IMR-90 (cell line): ENCODE results near the gene FBXO41. TPM values are rescaled to one million over a fixed set of nuclear protein-coding genes. Genes with fewer than 3 reads are reported as not detected.

Experiments
- ATAC-seq: fragments of 200-7000 bp; cut with Tn5 transposase; 2 replicates; pipeline ENCODE4 v1.9.1; 2020; ENCODE audit warnings: low read depth, mild to moderate bottlenecking, moderate library complexity
- BruUV-seq: library from RNA; stranded (reverse); fragments of 400-500 nt; replicated peaks from 2 replicates; lab custom pipeline; 2021; lab: Mats Ljungman, UMichigan
- CTCF ChIA-PET: fragments of 300-600 bp; formaldehyde crosslinking; extraction: SDS; loops from one replicate; lab custom pipeline; 2021; ENCODE audit warnings: antibody characterized with exemption; lab: Yijun Ruan, JAX
- POLR2A ChIA-PET: fragments of 300-600 bp; sonication (Branson Sonifier 250); formaldehyde crosslinking; loops from one replicate; lab custom pipeline; 2022; ENCODE audit warnings: antibody characterized with exemption; ENCODE audit not compliant: unreplicated experiment; lab: Charles Lee
- DNase-seq: peaks from one replicate; pipeline ENCODE4 v3.0.0; 2013
- H2AFZ ChIP-seq: replicated peaks from 2 replicates; pipeline ENCODE3; 2013; ENCODE audit warnings: low read length, mild to moderate bottlenecking; ENCODE audit not compliant: poor library complexity
- H2AK5ac ChIP-seq: 2 replicates; pipeline ENCODE4 v1.6.1; 2013; ENCODE audit warnings: low read depth, low read length, inconsistent platforms
- H2AK9ac ChIP-seq: replicated peaks from 2 replicates; pipeline ENCODE3; 2013; ENCODE audit warnings: mild to moderate bottlenecking, low read depth, low read length, moderate library complexity; ENCODE audit not compliant: poor library complexity
- H2BK120ac ChIP-seq: 2 replicates; pipeline ENCODE4 v1.6.1; 2013; ENCODE audit warnings: low read depth, low read length, inconsistent platforms
- H2BK15ac ChIP-seq: 3 replicates; pipeline ENCODE4 v1.6.1; 2013; ENCODE audit warnings: low read depth, low read length, inconsistent platforms
- H2BK20ac ChIP-seq: 2 replicates; pipeline ENCODE4 v1.6.1; 2013; ENCODE audit warnings: low read depth, mild to moderate bottlenecking, inconsistent platforms, low read length, moderate library complexity
- H2BK5ac ChIP-seq: 2 replicates; pipeline ENCODE4 v1.6.1; 2013; ENCODE audit warnings: mild to moderate bottlenecking, low read depth, low read length, inconsistent platforms; ENCODE audit not compliant: poor library complexity, severe bottlenecking
- H3K14ac ChIP-seq: replicated peaks from 2 replicates; pipeline ENCODE4 v1.6.1; 2013; ENCODE audit warnings: low read depth, low read length, inconsistent platforms
- H3K18ac ChIP-seq: 2 replicates; pipeline ENCODE4 v1.6.1; 2013; ENCODE audit warnings: low read depth, low read length, control low read depth
- H3K23ac ChIP-seq: 2 replicates; pipeline ENCODE4 v1.6.1; 2013; ENCODE audit warnings: low read depth, low read length, inconsistent platforms
- H3K27ac ChIP-seq: 2 replicates; pipeline ENCODE4 v1.5.1; 2013; ENCODE audit warnings: mild to moderate bottlenecking, control low read depth, low read length; ENCODE audit not compliant: insufficient read depth
- H3K27me3 ChIP-seq: 2 replicates; pipeline ENCODE4 v1.6.1; 2013; ENCODE audit warnings: low read length; ENCODE audit not compliant: control insufficient read depth, insufficient read depth
- H3K36me3 ChIP-seq: 2 replicates; pipeline ENCODE4 v1.6.1; 2013; ENCODE audit warnings: low read length, mixed read lengths; ENCODE audit not compliant: control insufficient read depth, insufficient read depth
- H3K4ac ChIP-seq: 2 replicates; pipeline ENCODE4 v1.6.1; 2013; ENCODE audit warnings: low read depth, low read length, inconsistent platforms
- H3K4me1 ChIP-seq: 2 replicates; pipeline ENCODE4 v1.6.1; 2013; ENCODE audit warnings: low read length, mixed read lengths; ENCODE audit not compliant: control insufficient read depth, insufficient read depth
- H3K4me2 ChIP-seq: 2 replicates; pipeline ENCODE4 v1.6.1; 2013; ENCODE audit warnings: low read depth, mild to moderate bottlenecking, control low read depth, low read length, moderate library complexity
- H3K4me3 ChIP-seq: 2 replicates; pipeline ENCODE4 v1.5.1; 2013; ENCODE audit warnings: low read depth, mild to moderate bottlenecking, control low read depth, low read length, moderate library complexity; ENCODE audit not compliant: insufficient read depth
- H3K56ac ChIP-seq: 2 replicates; pipeline ENCODE4 v1.6.1; 2013; ENCODE audit warnings: low read length, inconsistent platforms; ENCODE audit not compliant: insufficient read depth; ENCODE audit errors: extremely low read depth
- H3K79me1 ChIP-seq, 2 experiments: 2 replicates each; pipeline ENCODE4 v1.6.1; 2013; ENCODE audit warnings: low read length in 2 of 2, inconsistent platforms in 1 of 2, low read depth in 1 of 2
- H3K9ac ChIP-seq: 2 replicates; pipeline ENCODE4 v1.6.1; 2013; ENCODE audit warnings: low read depth, low read length, control low read depth
- H3K9me1 ChIP-seq: 2 replicates; pipeline ENCODE4 v1.6.1; 2013; ENCODE audit warnings: low read length, inconsistent platforms; ENCODE audit not compliant: insufficient read depth
- H3K9me3 ChIP-seq: 2 replicates; pipeline ENCODE4 v1.6.1; 2013; ENCODE audit warnings: low read length; ENCODE audit not compliant: control insufficient read depth, insufficient read depth
- H4K20me1 ChIP-seq: 2 replicates; pipeline ENCODE4 v1.6.1; 2013; ENCODE audit warnings: low read length, inconsistent platforms; ENCODE audit not compliant: insufficient read depth
- H4K5ac ChIP-seq: 2 replicates; pipeline ENCODE4 v1.6.1; 2013; ENCODE audit warnings: mild to moderate bottlenecking, low read depth, low read length, control low read depth
- H4K8ac ChIP-seq, 2 experiments: 2 replicates each; pipeline ENCODE4 v1.6.1; 2013; ENCODE audit warnings: low read depth in 2 of 2, low read length in 2 of 2, control low read depth in 1 of 2, inconsistent platforms in 1 of 2
- H4K91ac ChIP-seq: 2 replicates; pipeline ENCODE4 v1.6.1; 2013; ENCODE audit warnings: low read depth, low read length, inconsistent platforms; ENCODE audit not compliant: insufficient read depth
- BHLHE40 ChIP-seq: fragments of 150-350 bp; IDR thresholded peaks from 2 replicates; pipeline ENCODE4 v1.6.1; 2016; ENCODE audit warnings: mild to moderate bottlenecking, low read depth, low read length
- CEBPB ChIP-seq: IDR thresholded peaks from 2 replicates; pipeline ENCODE4 v1.6.1; 2012; ENCODE audit warnings: low read depth, low read length, improper control_type of control experiment
- CHD1 ChIP-seq: IDR thresholded peaks from 2 replicates; pipeline ENCODE4 v1.6.1; 2012; ENCODE audit warnings: low read depth, low read length, improper control_type of control experiment
- CTCF ChIP-seq: conservative IDR thresholded peaks from 2 replicates; pipeline ENCODE4 v1.5.1; 2012; ENCODE audit warnings: mild to moderate bottlenecking, low read depth, low read length, improper control_type of control experiment
- ELK1 ChIP-seq: fragments of 150-350 bp; IDR thresholded peaks from 2 replicates; pipeline ENCODE4 v1.6.1; 2016; ENCODE audit warnings: low read depth, mild to moderate bottlenecking, low read length, moderate library complexity, borderline replicate concordance
- FOS ChIP-seq: fragments of 150-350 bp; IDR thresholded peaks from 2 replicates; pipeline ENCODE4 v1.6.1; 2016; ENCODE audit warnings: low read depth, low read length
- MAFK ChIP-seq: IDR thresholded peaks from 2 replicates; pipeline ENCODE4 v1.6.1; 2012; ENCODE audit warnings: low read depth, low read length, improper control_type of control experiment
- MAZ ChIP-seq: IDR thresholded peaks from 2 replicates; pipeline ENCODE4 v1.6.1; 2012; ENCODE audit warnings: low read depth, mild to moderate bottlenecking, low read length, improper control_type of control experiment, moderate library complexity, borderline replicate concordance
- MXI1 ChIP-seq: IDR thresholded peaks from 2 replicates; pipeline ENCODE4 v1.6.1; 2012; ENCODE audit warnings: low read depth, mild to moderate bottlenecking, low read length, moderate library complexity, borderline replicate concordance
- NFE2L2 ChIP-seq: fragments of 150-350 bp; IDR thresholded peaks from 2 replicates; pipeline ENCODE4 v1.6.1; 2016; ENCODE audit warnings: low read depth, mild to moderate bottlenecking, low read length
- POLR2A ChIP-seq: IDR thresholded peaks from 2 replicates; pipeline ENCODE4 v1.6.1; 2012; ENCODE audit warnings: mild to moderate bottlenecking, low read depth, low read length
- RCOR1 ChIP-seq: IDR thresholded peaks from 2 replicates; pipeline ENCODE4 v1.6.1; 2012; ENCODE audit warnings: mild to moderate bottlenecking, low read length, improper control_type of control experiment; ENCODE audit not compliant: insufficient replicate concordance
- RFX5 ChIP-seq: IDR thresholded peaks from 2 replicates; pipeline ENCODE4 v1.8.0; 2012; ENCODE audit warnings: low read depth, mild to moderate bottlenecking, low read length, moderate library complexity
- SMC3 ChIP-seq: fragments of 150-350 bp; IDR thresholded peaks from 2 replicates; pipeline ENCODE4 v1.6.1; 2016; ENCODE audit warnings: low read depth, mild to moderate bottlenecking, antibody characterized with exemption, low read length, moderate library complexity
- USF2 ChIP-seq: fragments of 150-350 bp; IDR thresholded peaks from 2 replicates; pipeline ENCODE4 v1.6.1; 2017; ENCODE audit warnings: mild to moderate bottlenecking, antibody characterized with exemption, low read length, low read depth
- WGBS, 2 experiments: methylation state at CpG; one replicate each; pipeline versions ENCODE4 v1.1.5 to v1.1.7; 2013; ENCODE audit warnings: missing lambda C conversion rate in 2 of 2; ENCODE audit not compliant: insufficient read length in 1 of 2; ENCODE audit errors: extremely low coverage in 2 of 2; 5-methylcytosine and 5-hydroxymethylcytosine counted together
- dilution Hi-C: fragments of 300-500 bp; cut with HindIII; formaldehyde crosslinking; loops from one replicate; pipeline ENCODE4 v1.14.3; 2018; ENCODE audit warnings: low sequenced_read_pairs; ENCODE audit not compliant: unreplicated experiment
- in situ Hi-C: fragments of 300-500 bp; cut with MboI; formaldehyde crosslinking; loops from 3 replicates; pipeline ENCODE4 v1.14.3; 2019; ENCODE audit warnings: low sequenced_read_pairs, inconsistent platforms, mixed read lengths
- intact Hi-C: fragments of 100-400 bp; cut with micrococcal nuclease; formaldehyde crosslinking; loops from 2 replicates; pipeline ENCODE4 v1.10.0; 2022
- polyA plus RNA-seq, 3 experiments: library from polyadenylated mRNA; depleted of rRNA; stranded (reverse); fragments of >200 nt; gene quantifications; 2 replicates each; pipeline ENCODE4 v1.2.3, GENCODE V29; 2012; ENCODE audit warnings: low replicate concordance in 1 of 3
- total RNA-seq: library from RNA; depleted of rRNA; stranded (reverse); fragments of >200 nt; gene quantifications from 2 replicates; pipeline ENCODE4 v1.2.3, GENCODE V29; 2012

FBXO41 gene
- total and polyA plus RNA-seq, 2 of the 4 experiments (the other 2 are of a cell fraction), result 0.54 to 3.7 TPM

- H3K36me3 ChIP-seq, result peaks cover 59% of the 10 kb centered on the region
Observed at GRCh38 chr2:73252238-73253027, 31.8 kb downstream of the FBXO41 start.

More at GRCh38 chr2:73252238-73253027, 31.8 kb downstream of the FBXO41 start:
- TF ChIP-seq MAZ (no peak), CHD1 (no peak), CEBPB (no peak), USF2 (no peak), CTCF (no peak), FOS (no peak), RFX5 (no peak), BHLHE40 (no peak), POLR2A (no peak), SMC3 (no peak), NFE2L2 (no peak), MXI1 (no peak), ELK1 (no peak), MAFK (no peak), RCOR1 (no peak)
- WGBS, 2 experiments, result 100% methylated on average over 5 of the region's 17 CpGs; no CpG with 5 or more reads in 1 of the 2 experiments
- Histone ChIP-seq H3K27ac (no peak overlapping the region), H3K79me1 (peaks cover 7 to 17% of the 10 kb centered on the region in 2 experiments; a peak in 3 of 4 replicates), H3K23ac (no peak overlapping the region), H3K4me1 (peaks cover 2% of the 10 kb centered on the region; the same call in 1 of the 2 replicates), H3K9ac (no peak overlapping the region), H4K8ac (no peak overlapping the region), H2BK5ac (no peak overlapping the region), H4K20me1 (peaks cover 14% of the 10 kb centered on the region), H3K9me3 (no peaks in the 10 kb centered on the region), H2BK15ac (no peak overlapping the region), H2BK20ac (no peak overlapping the region), H3K4me2 (no peak overlapping the region), H3K56ac (no peak overlapping the region), H3K9me1 (peaks cover 12% of the 10 kb centered on the region; the same call in 1 of the 2 replicates), H4K91ac (no peak overlapping the region), H2AK5ac (no peak overlapping the region), H4K5ac (no peak overlapping the region), H3K27me3 (no peaks in the 10 kb centered on the region), H3K14ac (no peak overlapping the region), H2AFZ (no peak overlapping the region), H3K18ac (no peak overlapping the region), H3K4ac (no peak overlapping the region), H2BK120ac (no peak overlapping the region), H2AK9ac (no peak overlapping the region), H3K4me3 (no peak overlapping the region)
- no TSS peak for BruUV-seq
- CTCF ChIA-PET, result no interaction called here
- dilution Hi-C loops (no loop called here), in situ Hi-C loops (no loop called here), intact Hi-C loops (no loop called here)
- ATAC-seq, result no peak
- POLR2A ChIA-PET, result no interaction called here
- DNase-seq, result no peak
